OCI-LY1 (cell line): ENCODE data around the gene TRAPPC3L.

ENCODE experiments used
- CTCF ChIP-seq: fragments of 200-600 bp; sonication (generic), shearing (Covaris generic); IDR thresholded peaks from 2 replicates; pipeline ENCODE4 v1.5.1; 2017; ENCODE audit warnings: mild to moderate bottlenecking, antibody characterized with exemption, low read length, moderate library complexity, mixed read lengths
- EZH2 ChIP-seq: fragments of 200-600 bp; sonication (generic), shearing (Covaris generic); IDR thresholded peaks from 2 replicates; pipeline ENCODE4 v1.8.0; 2017; ENCODE audit warnings: borderline replicate concordance, mixed run types, mild to moderate bottlenecking, antibody characterized with exemption, low read length, moderate library complexity, mixed read lengths

GRCh38 chr6:116568821-116569755, 23.6 kb upstream of the TRAPPC3L start:
- no peak for TF ChIP-seq CTCF
- no peak for TF ChIP-seq EZH2
